HG02938 (cell line): ENCODE measurements around the gene GLYR1.

ENCODE experiments used
- ATAC-seq: cut with Tn5 transposase; IDR thresholded peaks from one replicate; pipeline ENCODE4 v1.9.1; 2021; ENCODE audit warnings: mild to moderate bottlenecking, moderate library complexity; ENCODE audit not compliant: unreplicated experiment

GLYR1 gene

GRCh38 chr16:4813251-4814003 is 33.7 kb downstream of the GLYR1 start:
- ATAC-seq, result no peak

GRCh38 chr16:4811773-4812172 is 35.3 kb downstream of the GLYR1 start:
- ATAC-seq, result no peak

GRCh38 chr16:4811242-4811641 is 35.8 kb downstream of the GLYR1 start:
- ATAC-seq, result no peak

- no peak for ATAC-seq
These were observed 40.8 kb downstream of the GLYR1 start for GRCh38 chr16:4806280-4806679.

- ATAC-seq, result no peak
These were observed 41.9 kb downstream of the GLYR1 start for GRCh38 chr16:4805231-4805630.

- ATAC-seq, result no peak
These were observed 43.0 kb downstream of the GLYR1 start for GRCh38 chr16:4803898-4804762.

- no peak for ATAC-seq
These were observed 43.7 kb downstream of the GLYR1 start for GRCh38 chr16:4803401-4803844.

GRCh38 chr16:4802659-4803287 is 44.3 kb downstream of the GLYR1 start:
- peak; percentile 85 for ATAC-seq

- ATAC-seq, result peak; percentile 51
These were observed 45.0 kb downstream of the GLYR1 start, which contains the start of gene ROGDI for GRCh38 chr16:4801962-4802658. TSS of gene ROGDI (minus strand) at chr16:4802633. CDS start at chr16:4802571, 62 bp downstream.

- ATAC-seq, result no peak
These were observed 45.8 kb downstream of the GLYR1 start for GRCh38 chr16:4801051-4801961.

- ATAC-seq, result no peak
These were observed 46.6 kb downstream of the GLYR1 start for GRCh38 chr16:4800290-4801041.

- ATAC-seq, result no peak
These were observed 47.8 kb downstream of the GLYR1 start for GRCh38 chr16:4799171-4799855.

- no peak for ATAC-seq
These were observed 48.6 kb downstream of the GLYR1 start for GRCh38 chr16:4798456-4798855.

GRCh38 chr16:4797805-4798252 is 49.3 kb downstream of the GLYR1 start:
- ATAC-seq, result no peak

GRCh38 chr16:4796982-4797804 is 49.9 kb downstream of the GLYR1 start:
- ATAC-seq, result no peak

GRCh38 chr16:4795828-4796572 is 51.1 kb downstream of the GLYR1 start:
- ATAC-seq, result no peak
